ENCODE results near the gene MERTK.
"Not testable (repeated sequence)": the region's sequence is repeated elsewhere in the genome, so short reads cannot be mapped to it uniquely, and the experiment has no call there.

MERTK gene

DNA sequence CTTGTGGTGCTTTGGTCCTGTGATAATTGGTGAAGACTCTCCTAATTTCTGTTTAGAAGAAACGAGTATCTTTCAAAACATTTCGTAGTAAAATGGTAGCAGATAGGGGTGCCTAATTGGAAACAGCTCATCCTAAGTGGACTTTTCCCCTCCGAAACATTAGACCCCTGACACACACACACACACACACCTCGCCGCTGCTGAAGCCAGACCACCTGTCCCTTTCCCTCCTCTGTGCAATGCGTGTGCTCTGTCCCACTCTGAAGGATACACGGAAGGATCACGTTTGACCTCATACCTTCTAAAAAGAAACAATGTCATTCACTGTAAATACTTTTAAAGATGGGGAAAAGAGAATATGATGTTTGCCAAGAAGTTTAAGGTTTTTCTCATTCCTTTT is 120.4 kb downstream of the MERTK start:
- no peak for DNase-seq

DNA sequence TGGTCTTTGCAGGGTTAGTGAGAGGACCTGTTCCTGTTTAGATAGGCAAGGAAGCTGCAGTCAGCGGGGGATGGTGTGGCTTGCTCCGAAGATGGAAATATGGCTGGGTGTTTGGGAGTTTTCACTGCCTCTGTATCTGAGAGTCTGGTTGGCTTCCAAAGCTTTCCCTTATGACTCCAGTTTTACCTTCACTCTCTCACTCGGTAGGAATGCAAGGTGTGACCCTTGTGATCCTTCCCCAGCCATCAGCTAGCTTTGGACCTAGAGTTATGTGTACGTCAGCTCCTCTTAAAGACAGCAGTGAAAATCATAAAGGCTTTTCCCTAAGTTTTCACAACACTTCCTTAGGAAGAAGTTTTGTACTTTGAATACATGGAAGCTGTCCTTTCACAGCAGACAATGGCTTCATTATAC is 121.2 kb downstream of the MERTK start:
- DNase-seq: no peak

DNA sequence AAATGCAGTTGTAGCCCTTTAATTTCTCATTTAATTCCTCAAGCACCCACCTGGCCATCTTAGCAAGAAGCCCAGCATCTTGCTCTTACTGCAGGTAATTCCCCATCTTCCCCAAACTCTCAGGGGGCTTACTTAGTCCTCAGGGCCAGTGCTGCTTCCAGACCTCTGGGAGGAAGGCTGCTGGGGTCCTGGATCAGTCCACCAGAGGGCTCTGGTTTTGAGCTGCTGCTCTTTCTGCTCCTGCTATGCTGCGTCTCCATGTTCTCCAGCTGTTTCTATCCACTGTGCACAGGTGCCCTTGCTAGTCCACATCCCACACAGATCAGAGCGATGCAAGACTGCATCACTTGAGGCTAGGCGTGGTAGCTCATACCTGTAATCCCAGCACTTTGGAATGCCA is 122.2 kb downstream of the MERTK start:
- no peak for DNase-seq

DNA sequence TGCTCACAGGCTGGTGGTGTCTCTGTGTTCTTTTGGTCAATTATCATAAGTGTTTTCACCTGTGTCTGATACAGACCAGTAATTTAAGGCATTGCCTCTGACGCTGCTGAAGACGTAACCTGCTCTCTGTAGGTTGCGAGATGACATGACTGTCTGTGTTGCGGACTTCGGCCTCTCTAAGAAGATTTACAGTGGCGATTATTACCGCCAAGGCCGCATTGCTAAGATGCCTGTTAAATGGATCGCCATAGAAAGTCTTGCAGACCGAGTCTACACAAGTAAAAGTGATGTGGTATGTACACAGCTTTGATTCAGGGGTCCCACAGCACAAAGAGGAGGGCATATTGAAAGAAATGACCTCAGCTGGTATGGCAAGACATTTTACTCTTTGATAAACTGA is 122.9 kb downstream of the MERTK start:
- no peak for DNase-seq

DNA sequence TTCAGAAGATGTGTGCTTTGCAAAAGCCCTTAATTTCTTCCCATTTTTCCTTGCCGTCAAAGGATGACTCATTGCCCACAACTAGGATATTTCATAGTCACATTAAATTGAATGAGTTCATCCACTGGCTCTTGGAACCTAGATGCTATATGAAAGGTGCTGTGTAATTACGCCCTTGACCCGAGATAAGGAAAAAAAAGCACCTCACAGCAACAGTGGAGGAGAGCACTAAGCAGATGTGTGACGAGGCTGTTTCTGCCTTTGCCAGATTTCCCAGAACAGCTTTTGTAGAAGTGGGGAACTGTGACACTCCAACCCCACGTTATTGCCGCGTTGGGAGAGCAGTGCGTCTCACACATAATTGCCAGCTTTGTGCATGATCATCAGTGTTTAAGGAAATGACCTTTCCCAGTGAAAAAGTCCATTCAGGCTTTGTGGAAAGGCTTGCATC is 123.4 kb downstream of the MERTK start:
- no peak for DNase-seq

DNA sequence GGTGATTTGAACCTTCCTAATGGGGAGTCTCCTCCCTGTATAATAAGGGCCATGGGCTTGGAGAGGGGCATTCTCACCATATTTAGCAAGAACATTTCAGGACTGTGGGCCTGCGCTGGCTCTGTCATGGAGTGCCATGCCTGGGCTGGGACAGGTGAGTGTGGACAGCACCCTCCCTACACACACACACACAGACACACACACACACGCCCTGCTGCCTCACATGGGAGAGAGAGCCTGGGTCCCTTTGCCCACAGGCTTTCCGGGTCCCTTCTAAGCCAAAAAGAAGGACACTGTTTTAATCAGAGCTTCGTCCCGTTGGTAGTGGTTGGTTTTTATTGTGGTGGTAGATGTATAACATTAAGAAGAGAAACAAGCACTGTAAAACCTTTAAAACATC is 125.3 kb downstream of the MERTK start:
- DNase-seq: no peak

DNA sequence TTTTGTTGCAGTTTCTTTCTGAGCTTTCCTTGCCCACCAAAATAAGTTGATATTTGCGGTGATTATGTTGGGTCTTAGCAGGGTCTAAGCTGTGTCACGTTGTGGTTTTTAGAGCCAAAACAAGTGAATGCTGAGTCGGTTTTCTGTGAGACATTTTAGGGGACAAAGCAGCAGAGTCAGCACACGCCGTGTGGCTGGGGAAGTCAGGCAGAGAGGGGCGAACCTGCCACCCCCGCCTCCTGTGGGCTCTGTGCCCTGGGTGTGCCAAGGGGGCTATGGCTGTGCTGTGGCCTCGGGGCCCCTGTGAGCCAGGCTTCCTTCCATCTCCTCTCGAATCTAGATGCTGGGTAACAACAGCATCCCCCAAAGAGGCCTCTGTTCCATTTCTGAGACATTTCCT is 125.8 kb downstream of the MERTK start:
- DNase-seq: no peak

DNA sequence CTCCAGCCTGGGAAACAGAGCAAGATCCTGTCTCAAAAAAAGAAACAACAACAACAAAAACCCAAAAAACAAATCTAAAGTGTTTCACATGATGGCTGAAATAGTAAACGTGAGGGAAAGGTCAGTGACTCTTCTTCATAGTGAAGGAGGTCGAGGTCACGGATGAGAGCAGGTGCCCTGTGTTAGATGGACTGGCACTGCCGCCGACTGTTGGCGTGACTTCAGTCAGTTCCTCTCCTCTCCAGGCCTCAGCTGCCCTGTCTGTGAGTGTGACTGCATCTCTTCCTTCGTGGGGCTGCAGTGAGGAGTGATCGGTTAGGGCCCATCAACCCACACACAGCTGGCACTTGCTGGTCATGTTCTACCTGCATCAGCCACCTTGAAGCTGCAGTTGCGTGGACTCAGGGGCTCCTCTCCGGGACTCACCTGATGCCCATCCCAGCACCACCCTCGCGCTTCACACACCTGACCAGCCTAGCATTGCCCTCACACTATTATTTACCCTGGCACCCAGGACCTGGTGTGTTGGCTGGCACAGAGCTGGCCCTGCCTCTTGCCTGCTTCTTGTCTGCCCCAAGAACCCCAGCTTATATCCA is 126.6 kb downstream of the MERTK start:
- no peak for DNase-seq

DNA sequence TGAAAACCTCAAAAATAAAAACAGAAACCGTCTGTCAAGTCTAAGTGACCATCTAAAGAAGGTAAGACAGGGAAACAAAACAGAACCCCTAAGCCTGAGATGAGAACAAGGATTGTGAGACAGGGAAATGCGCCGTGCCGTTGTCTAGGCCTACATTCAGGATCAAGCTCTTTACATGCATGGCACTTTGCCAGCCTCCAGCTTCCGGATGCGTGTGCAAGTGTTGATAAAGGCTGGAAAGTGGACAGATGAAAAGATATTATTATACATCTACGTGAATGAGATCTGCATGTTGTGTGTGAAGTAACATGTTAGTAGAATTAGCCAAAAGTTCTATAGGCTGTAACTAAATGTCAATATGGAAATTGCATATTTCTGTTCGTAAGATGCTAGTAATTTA is 128.1 kb downstream of the MERTK start:
- DNase-seq: no peak

DNA sequence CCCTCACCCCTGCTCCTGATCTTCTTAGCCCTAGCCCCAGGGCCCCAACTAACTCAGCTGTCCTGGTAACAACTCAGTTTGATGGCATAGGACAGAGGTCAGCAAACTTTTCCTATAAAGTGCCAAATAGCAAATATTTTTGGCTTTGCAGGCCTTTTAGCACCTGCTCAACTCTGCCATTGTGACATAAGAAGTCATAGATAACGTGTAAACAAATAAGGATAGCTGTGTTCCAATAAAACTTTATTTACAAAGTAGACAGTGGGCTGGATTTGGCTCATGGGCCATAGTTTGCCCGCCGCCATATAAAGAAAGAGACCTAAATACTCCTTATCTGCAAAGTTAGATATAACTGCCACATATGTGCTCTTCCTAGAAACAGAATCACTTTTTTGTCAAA is 129.4 kb downstream of the MERTK start:
- no peak for DNase-seq

DNA sequence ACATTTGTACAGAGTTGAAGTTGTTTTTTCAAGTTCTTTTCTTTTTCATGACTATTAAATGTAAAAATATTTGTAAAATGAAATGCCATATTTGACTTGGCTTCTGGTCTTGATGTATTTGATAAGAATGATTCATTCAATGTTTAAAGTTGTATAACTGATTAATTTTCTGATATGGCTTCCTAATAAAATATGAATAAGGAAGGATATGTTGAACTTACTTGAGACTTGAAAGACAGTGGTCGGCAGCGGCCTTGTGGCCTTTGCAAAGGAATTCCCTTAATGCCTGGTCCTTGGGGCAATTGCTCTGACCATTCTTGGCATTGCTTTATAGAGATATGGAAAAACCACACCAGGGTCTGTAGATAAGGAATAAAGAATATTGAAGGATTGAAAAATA is 130.8 kb downstream of the MERTK start:
- DNase-seq: no peak

DNA sequence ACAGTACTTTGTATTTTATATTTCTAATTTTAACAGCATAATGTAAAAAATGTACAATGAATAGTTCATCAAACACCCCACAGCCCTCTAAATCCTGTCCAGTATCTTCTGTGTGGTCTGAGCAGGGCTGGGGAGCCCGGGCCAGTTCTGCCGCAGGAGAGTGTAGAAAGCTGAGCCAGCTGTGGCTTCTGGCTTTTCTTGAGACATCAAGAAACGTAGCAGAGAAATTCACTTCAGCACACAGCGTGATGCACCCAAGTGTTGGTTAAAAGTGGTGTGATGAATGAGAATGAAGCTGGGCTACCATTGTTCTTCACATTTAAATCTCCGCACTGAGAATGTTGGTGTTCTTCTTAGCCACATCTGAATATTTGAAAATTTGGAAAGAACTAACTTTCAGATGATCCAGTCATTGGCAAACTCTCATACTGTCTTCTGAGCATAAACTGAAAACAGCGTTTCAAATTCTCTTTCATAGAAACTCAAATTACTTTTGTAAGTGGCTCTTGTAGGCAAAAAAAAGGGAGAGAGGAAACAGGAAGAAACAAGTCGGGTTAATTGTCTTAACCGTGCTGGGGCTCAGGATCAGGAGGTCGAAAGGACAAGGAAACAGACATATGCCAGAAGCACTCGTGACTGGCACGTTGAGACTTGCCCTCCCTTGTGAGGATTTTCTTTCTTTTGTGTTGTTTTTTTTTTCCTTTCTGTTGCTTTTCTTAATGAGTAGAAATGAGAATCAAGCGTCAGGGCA is 133.2 kb downstream of the MERTK start:
- DNase-seq: no peak

DNA sequence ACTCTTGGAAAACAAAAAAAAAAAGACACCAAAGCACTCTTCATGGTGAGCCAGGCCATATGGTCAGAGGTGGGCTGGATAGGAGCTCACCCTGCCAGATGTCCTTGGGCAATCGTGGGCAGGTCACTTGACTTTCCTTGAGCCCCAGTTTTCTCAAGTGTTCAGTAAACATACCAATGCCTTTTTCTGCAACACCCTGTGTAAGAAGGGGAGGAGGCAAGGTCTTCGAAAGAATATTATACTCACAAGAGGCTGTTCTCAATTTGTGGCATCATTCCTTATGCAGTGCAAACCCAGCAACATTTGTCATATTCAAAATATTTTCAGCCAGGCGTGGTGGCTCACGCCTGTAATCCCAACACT is 133.8 kb downstream of the MERTK start:
- DNase-seq: no peak

DNA sequence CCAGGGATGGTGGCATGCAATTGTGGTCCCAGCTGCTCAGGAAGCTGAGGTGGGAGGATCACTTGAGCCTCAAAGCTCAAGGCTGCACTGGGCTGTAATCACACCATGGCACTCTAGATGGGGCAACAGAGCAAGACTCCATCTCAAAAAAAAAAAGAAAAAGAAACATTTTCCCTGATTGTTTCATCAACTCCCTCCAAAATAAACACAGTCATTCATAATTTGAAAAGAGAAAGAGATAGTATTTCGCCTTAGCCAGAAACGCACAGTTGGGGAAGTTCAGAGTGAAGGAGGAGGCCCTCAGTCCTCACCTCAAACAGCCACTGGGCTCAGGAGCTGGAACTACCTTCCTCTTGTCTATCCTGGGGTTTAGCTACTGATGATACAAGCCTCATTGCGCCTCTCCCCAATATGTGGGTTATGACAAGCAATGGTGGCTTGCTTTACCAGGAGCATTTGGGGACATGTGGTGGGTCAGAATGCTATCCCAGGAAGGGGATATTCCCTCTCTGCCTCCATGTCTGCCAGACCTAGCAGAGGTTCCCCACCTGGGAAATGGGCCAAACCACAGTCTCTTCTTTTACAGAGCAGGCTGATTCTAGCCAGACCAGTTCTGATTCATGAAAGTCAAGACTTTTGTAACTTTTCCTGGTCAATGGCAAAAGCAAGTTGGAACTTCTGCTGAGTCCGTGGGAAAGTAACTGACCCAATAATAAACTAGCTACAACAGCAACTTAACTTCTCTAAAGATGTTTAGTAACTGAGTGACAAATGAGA is 134.5 kb downstream of the MERTK start:
- DNase-seq: no peak

DNA sequence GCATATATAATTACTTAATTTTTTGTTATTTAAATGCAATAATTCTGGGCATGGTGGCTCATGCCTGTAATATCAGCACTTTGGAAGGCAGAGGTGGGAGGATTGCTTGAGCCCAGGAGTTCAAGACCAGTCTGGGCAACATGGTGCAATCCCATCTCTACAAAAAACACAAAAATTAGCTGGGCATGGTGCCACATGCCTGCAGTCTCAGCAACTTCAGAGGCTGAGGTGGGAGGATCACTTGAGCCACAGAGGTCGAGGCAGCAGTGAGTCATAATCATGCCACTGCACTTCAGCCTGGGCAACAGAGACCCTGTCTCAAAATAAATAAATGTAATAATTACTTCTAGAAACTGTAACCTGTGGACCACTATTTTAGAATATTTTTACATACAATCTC is 135.2 kb downstream of the MERTK start:
- no peak for DNase-seq

DNA sequence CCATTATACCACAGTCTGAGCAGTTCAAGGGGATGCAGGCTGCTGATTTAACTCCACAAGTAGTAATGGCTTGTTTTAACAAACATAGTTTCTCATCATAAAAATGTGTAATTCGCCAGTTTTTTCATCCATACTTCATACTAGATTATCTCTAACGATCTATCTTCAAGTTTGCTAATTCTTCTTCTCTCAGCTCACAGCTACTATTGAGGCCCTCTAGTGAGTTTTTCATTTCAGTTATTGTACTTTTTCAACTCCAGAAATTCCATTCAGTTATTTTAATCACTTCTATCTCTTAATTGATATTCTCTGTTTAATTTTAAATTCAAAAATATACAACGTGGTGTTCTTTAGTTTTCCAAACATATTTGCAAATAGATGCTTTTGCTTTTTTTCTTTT is 136.5 kb downstream of the MERTK start:
- no peak for DNase-seq

DNA sequence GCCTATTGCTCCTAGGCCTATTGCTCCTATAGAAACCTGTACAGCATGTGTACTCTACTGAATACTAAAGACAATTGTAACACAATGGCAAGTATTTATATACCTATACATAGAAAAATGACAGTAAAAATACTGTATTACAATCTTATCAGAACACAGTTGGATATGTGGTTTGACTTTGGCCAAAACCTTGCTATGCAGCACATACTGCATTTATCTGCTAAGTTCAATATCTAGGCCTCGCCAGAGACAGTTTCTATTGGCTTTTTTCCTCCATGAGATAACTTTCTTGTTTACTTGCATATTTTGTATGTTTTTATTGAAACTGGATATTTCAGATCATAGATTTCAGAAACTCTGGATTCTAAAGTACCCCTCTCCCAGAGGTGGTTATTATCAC is 137.4 kb downstream of the MERTK start:
- no peak for DNase-seq

DNA sequence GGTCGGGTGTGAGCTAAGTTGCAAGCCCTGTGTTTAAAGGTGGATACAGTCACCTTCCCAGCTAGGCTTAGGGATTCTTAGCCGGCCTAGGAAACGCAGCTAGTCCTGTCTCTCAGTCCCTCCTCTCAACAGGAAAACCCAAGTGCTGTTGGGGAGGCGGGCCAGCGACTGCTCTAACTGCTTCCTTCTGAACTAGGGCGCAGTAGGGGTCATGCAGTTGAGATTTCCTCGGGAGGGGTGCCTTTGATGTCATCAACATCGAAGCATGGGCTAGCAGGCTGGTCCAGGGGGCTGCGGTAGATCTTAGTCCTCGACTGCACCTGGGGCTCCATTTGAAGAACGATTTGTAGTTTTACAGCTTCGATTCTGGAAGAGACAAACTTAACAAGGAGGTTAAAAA is 141.1 kb downstream of the MERTK start:
- not testable (repeated sequence) for DNase-seq

DNA sequence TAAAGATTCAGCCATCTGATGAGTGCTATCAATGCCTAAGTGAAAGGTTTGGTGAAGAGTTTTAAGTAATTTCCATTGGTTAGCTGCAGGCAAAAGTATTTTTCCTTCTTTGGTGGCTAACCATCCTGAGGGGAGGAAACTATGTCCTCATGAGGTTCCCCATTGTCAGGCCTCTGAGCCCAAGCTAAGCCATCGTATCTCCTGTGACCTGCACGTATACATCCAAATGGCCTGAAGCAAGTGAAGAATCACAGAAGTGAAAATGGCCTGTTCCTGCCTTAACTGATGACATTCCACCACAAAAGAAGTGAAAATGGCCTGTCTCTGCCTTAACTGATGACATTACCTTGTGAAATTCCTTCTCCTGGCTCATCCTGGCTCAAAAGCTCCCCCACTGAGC is 141.7 kb downstream of the MERTK start:
- DNase-seq: not testable (repeated sequence)

DNA sequence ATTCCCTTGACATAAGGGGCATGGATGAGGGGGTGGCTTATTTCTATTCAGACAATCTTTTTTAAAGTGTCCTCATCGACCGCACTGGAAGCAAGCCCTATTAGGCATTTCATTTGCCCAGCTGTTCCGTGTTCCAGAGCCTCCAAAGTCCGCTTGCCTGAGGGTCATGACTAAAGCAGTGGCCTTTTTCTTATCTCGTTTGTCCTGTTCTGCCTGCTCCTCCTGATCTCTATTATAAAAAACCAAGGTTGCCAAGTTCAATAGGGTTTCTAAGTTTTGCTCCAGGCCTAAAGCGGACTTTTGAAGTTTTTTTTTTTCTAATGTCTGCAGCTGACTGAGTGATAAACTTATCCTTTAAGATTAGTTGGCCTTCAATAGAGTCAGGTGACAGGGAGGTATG is 143.1 kb downstream of the MERTK start:
- DNase-seq: not testable (repeated sequence)

DNA sequence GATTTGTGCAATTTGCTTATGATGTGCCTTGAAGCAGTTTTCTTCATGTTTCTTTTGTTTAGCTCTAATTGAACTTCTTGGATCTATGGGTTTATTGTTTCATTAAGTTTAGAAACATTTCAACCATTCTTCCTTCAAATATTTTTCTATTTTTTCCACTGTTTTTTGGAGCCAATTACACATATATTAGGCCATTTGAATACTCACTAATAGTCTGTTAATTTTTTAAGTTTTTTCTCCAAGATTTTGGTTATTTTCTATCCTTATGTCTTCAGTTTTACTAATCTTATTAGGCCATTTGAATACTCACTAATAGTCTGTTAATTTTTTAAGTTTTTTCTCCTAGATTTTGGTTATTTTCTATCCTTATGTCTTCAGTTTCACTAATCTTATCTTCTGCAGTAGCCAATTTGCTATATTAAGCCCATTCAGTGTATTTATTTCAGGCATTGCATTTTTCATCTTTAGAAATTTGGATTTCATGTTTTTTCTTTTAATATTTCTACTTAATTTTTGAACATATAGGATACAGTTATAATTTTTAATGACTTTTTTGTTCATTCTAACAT is 147.1 kb downstream of the MERTK start:
- DNase-seq: no peak

DNA sequence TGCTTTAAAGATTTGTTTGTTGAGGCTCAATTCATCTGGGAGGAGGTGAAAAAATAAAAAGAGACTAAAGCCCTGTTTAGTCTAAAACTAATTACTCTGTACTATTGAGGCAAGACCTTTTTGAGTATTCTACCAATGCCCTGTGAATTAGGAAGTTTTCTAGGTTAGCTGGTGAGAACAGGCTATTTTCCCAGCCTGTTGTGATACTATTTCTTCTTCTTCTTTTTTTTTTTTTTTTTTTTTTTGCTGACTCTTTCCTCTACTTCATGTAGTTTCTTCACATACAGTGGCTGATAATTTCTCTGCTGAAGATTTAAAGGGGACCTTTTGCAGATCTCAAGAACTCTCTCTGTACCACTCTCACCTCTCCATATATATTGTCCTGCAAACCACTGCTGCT is 147.8 kb downstream of the MERTK start:
- DNase-seq: no peak

DNA sequence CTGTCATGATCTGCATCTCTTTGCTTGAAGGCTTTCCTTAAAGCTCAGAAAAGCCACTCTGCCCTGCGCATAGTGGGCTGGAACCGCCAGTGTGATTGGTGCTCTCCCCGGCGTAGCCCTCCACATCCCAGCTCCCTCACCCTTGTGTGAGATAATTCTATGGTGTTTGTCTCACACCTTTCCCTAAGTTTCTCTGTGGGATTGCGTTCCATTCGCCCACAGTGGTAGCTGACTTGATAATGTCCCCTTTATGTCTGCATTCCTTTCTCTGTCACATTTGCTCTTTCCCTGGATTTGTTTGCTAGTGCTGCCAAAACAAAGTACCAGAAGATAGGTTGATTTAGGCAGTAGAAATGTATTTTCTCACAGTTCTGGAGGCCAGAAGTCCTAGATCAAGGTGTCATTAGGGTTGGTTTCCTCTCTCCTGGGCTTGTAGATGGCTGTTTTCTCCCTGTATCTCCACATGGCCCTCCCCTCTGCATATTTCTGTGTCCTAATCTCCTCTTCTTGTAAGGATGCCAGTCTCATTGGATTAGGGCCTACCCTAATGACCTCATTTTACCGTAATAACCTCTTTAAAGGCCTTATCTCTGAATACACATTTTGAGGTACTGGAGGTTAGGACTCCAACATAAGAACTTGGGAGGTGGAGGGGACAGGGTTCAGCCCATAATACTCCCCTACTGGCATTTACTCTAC is 149.3 kb downstream of the MERTK start:
- no peak for DNase-seq
